ENCODE data around the gene ZNF804B. TPM values are rescaled to one million over a fixed set of nuclear protein-coding genes. Genes with fewer than 3 reads are reported as not detected.

The ZNF804B gene
- total RNA-seq, 1 donor from 2014 or later, result not detected

DNA sequence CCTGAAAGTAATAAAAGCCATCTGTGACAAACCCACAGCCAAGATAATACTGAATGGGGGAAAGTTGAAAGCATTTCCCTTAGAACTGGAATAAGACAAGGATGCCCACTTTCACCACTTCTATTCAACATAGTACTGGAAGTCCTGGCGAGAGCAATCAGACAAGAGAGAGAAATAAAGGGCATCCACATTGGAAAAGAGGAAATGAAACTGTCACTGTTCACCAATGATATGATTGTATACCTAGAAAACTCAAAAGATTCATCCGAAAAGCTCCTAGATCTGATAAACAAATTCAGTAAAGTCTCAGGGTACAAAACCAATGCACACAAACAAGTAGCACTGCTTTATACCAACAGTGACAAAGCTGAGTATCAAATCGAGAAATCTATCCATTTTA lies 617.7 kb downstream of the ZNF804B start:
- TF ChIP-seq, protein P1, sequence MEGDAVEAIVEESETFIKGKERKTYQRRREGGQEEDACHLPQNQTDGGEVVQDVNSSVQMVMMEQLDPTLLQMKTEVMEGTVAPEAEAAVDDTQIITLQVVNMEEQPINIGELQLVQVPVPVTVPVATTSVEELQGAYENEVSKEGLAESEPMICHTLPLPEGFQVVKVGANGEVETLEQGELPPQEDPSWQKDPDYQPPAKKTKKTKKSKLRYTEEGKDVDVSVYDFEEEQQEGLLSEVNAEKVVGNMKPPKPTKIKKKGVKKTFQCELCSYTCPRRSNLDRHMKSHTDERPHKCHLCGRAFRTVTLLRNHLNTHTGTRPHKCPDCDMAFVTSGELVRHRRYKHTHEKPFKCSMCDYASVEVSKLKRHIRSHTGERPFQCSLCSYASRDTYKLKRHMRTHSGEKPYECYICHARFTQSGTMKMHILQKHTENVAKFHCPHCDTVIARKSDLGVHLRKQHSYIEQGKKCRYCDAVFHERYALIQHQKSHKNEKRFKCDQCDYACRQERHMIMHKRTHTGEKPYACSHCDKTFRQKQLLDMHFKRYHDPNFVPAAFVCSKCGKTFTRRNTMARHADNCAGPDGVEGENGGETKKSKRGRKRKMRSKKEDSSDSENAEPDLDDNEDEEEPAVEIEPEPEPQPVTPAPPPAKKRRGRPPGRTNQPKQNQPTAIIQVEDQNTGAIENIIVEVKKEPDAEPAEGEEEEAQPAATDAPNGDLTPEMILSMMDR (IDR thresholded peaks at IDR 0.05; ENCODE audit: unreplicated experiment), result no peak
- no peak overlapping the region for H3K4me3 Mint-ChIP-seq (ENCODE audit: unreplicated experiment)
- no peaks in the 10 kb centered on the region for H3K9me3 Mint-ChIP-seq (ENCODE audit: unreplicated experiment)
- H3K36me3 Mint-ChIP-seq (ENCODE audit: low read depth, unreplicated experiment), result no peaks in the 10 kb centered on the region
- peaks cover 8% of the 10 kb centered on the region for H3K4me1 Mint-ChIP-seq (ENCODE audit: unreplicated experiment)
- H3K27ac Mint-ChIP-seq (ENCODE audit: unreplicated experiment), result peak overlapping the region; percentile 13
- H3K27me3 Mint-ChIP-seq (ENCODE audit: unreplicated experiment), result peaks cover 2% of the 10 kb centered on the region
- no peak for DNase-seq (ENCODE audit: low spot score)

DNA sequence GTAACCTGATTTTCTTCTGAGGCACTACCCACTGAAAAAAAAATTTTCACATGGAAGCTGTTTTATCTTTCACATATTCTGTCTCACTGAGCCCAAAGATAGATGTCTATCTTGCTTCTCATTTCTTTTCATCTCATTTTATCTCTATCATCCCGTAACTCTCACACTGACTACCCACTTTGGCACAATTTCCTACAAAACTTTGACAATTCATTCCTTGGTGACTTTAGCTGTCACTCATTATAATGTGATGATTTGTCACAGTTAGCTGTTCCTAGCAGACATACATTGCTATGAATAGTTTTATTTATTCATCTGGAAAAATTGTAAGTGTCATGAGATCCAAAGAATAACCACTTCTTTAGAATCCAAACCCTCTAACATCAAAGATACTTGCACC lies 625.9 kb downstream of the ZNF804B start:
- H3K9me3 Mint-ChIP-seq (ENCODE audit: unreplicated experiment), result no peaks in the 10 kb centered on the region
- no peaks in the 10 kb centered on the region for H3K36me3 Mint-ChIP-seq (ENCODE audit: low read depth, unreplicated experiment)
- no peak overlapping the region for H3K27ac Mint-ChIP-seq (ENCODE audit: unreplicated experiment)
- no peaks in the 10 kb centered on the region for H3K27me3 Mint-ChIP-seq (ENCODE audit: unreplicated experiment)
- no peaks in the 10 kb centered on the region for H3K4me1 Mint-ChIP-seq (ENCODE audit: unreplicated experiment)
- no peak overlapping the region for H3K4me3 Mint-ChIP-seq (ENCODE audit: unreplicated experiment)
- TF ChIP-seq, protein P1 (IDR thresholded peaks at IDR 0.05; ENCODE audit: unreplicated experiment), result no peak
- no peak for DNase-seq (ENCODE audit: low spot score)

Other genes starting within 250 kb of the ZNF804B start
- gene TEX47, start 36.0 kb downstream of the ZNF804B start, total RNA-seq (ENCODE audit: unreplicated experiment), result not detected